ENCODE results near the gene HERC5. TPM values are rescaled to one million over a fixed set of nuclear protein-coding genes. Genes with fewer than 3 reads are reported as not detected.
"Not testable (repeated sequence)": the region's sequence is repeated elsewhere in the genome, so short reads cannot be mapped to it uniquely, and the experiment has no call there.

HERC5 gene
- total RNA-seq, 4 donors from 2014 or later = 2.1 to 9.2 (median 6.5) TPM

GRCh38 chr4:88446124-88446523 lies 10.8 kb upstream of the HERC5 start:
- Histone ChIP-seq H3K27ac (no peak overlapping the region), H3K36me3 (peaks cover 0 to 24% (median 5%) of the 10 kb centered on the region in 3 donors), H3K9me3 (no peaks in the 10 kb centered on the region), H3K4me1 (no peaks in the 10 kb centered on the region), H3K27me3 (no peaks in the 10 kb centered on the region), H3K4me3 (no peak overlapping the region)
- 63 to 64% methylated on average over 3 of the region's 3 CpGs for WGBS, 2 donors
- no peak for DNase-seq (ENCODE audit: low spot score in 2 of 2)
- TF ChIP-seq EP300 (IDR thresholded peaks at IDR 0.05) = no peak
- TF ChIP-seq POLR2A (IDR thresholded peaks at IDR 0.05) = no peak
- no peak for TF ChIP-seq CTCF (IDR thresholded peaks at IDR 0.05)

- no peaks in the 10 kb centered on the region for H3K27me3 ChIP-seq
- WGBS, 2 donors = 85 to 87% methylated on average over 5 of the region's 5 CpGs
- H3K9me3 ChIP-seq = no peaks in the 10 kb centered on the region
- H3K4me1 ChIP-seq = no peaks in the 10 kb centered on the region
- TF ChIP-seq EP300 (IDR thresholded peaks at IDR 0.05) (no peak), POLR2A (IDR thresholded peaks at IDR 0.05) (no peak), CTCF (IDR thresholded peaks at IDR 0.05) (no peak)
- H3K4me3 ChIP-seq = no peak overlapping the region
- no peak overlapping the region for H3K27ac ChIP-seq
- H3K36me3 ChIP-seq = peaks cover 0 to 11% (median 2%) of the 10 kb centered on the region in 3 donors
- DNase-seq (ENCODE audit: low spot score in 2 of 2) = no peak
Measured at GRCh38 chr4:88447371-88448095, 9.4 kb upstream of the HERC5 start.

DNA sequence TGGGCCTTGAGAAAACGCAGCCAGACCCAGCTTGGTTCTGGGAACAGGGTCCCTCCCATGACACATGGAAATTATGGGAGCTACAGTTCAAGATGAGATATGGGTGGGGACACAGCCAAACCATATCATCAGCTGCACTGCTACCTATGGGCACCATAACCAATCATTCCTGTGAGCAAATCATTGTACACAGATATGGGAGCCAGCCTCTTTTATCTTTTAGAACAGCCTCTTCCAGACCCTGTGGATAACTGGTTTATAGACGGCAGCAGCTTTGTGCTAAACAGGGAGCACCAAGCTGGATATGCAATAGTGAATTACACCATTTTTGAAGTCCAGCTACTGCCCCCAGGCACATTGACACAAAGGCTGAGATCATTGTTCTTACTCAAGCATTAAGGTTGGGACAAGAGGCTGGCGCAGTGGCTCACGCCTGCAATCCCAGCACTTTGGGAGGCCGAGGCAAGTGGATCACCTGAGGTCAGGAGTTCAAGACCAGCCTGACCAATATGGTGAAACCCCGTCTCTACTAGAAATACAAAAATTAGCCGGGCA lies 8.6 kb upstream of the HERC5 start:
- not testable (repeated sequence) for DNase-seq (ENCODE audit: low spot score in 2 of 2); H3K4me3 ChIP-seq; H3K9me3 ChIP-seq; H3K36me3 ChIP-seq; H3K27ac ChIP-seq; H3K27me3 ChIP-seq; H3K4me1 ChIP-seq
- 92 to 95% methylated on average over 7 of the region's 7 CpGs for WGBS, 2 donors

GRCh38 chr4:88448889-88449288 lies 8.0 kb upstream of the HERC5 start:
- H3K27me3 ChIP-seq = no peaks in the 10 kb centered on the region
- no peak for DNase-seq (ENCODE audit: low spot score in 2 of 2)
- H3K36me3 ChIP-seq = no peaks in the 10 kb centered on the region
- no peaks in the 10 kb centered on the region for H3K9me3 ChIP-seq
- no peaks in the 10 kb centered on the region for H3K4me1 ChIP-seq
- H3K4me3 ChIP-seq = no peak overlapping the region
- no peak overlapping the region for H3K27ac ChIP-seq
- no peak for TF ChIP-seq EP300 (IDR thresholded peaks at IDR 0.05)
- TF ChIP-seq CTCF (IDR thresholded peaks at IDR 0.05) = no peak
- TF ChIP-seq POLR2A (IDR thresholded peaks at IDR 0.05) = no peak

DNA sequence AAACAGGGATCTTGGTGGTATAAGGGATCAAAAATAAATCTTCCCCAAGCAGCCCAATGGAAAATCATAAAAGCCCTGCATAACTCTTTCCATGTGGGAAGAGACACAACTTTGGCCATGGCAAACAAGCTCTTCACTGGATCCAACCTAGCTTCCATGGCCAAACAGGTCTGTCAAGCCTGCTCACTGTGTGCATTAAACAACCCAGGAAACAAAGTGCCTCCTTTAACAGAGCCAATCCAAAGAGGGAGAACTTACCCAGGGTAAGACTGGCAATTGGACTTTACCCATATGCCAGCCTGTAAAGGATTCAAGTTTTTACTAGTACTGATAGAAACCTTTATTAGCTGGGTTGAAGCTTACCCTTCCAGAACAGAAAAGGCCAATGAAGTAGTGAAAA lies 7.6 kb upstream of the HERC5 start:
- TF ChIP-seq EP300 (IDR thresholded peaks at IDR 0.05) = no peak
- no peak for TF ChIP-seq CTCF (IDR thresholded peaks at IDR 0.05)
- no peak for TF ChIP-seq POLR2A (IDR thresholded peaks at IDR 0.05)
- Histone ChIP-seq H3K4me1 (no peaks in the 10 kb centered on the region), H3K27me3 (no peaks in the 10 kb centered on the region), H3K4me3 (no peak overlapping the region), H3K27ac (no peak overlapping the region), H3K9me3 (no peaks in the 10 kb centered on the region), H3K36me3 (no peaks in the 10 kb centered on the region)
- no peak for DNase-seq (ENCODE audit: low spot score in 2 of 2)
